Measurements from ENCODE around the gene UCK2.

DNA sequence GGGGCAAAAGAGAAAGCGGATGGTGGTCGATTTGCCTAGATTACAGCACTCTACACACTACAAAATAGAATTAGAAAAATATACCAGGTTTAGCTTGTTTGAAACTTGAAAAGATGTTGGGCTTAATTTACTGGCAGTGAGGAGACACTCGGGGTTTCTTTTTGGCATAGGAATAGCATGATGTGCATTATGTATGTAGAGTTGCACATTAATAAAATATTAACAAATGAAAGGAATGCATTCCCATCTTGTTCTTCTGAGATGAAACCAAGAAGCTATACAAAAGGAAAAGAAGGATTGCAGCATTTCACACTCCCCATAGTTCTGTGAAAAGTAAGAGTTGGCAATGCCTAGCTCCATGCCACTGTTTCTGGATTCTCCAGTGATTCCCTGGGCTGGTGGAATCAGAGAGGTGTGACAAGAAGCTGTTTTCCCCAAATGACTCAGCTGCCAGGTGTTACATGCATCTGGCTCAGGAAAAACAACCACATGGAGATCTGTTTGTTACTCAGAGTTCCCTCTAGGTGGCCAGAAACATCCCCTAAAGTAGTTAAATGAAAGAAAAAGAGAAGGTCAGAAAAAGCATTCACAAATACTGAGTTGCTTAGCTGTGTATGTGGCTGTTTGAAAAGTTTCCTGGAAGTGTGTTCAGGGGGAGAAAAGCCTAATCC is 115.6 kb downstream of the UCK2 start:
- TF ChIP-seq, protein P1, sequence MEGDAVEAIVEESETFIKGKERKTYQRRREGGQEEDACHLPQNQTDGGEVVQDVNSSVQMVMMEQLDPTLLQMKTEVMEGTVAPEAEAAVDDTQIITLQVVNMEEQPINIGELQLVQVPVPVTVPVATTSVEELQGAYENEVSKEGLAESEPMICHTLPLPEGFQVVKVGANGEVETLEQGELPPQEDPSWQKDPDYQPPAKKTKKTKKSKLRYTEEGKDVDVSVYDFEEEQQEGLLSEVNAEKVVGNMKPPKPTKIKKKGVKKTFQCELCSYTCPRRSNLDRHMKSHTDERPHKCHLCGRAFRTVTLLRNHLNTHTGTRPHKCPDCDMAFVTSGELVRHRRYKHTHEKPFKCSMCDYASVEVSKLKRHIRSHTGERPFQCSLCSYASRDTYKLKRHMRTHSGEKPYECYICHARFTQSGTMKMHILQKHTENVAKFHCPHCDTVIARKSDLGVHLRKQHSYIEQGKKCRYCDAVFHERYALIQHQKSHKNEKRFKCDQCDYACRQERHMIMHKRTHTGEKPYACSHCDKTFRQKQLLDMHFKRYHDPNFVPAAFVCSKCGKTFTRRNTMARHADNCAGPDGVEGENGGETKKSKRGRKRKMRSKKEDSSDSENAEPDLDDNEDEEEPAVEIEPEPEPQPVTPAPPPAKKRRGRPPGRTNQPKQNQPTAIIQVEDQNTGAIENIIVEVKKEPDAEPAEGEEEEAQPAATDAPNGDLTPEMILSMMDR (IDR thresholded peaks at IDR 0.05) = no peak
- no peak for TF ChIP-seq POLR2A (IDR thresholded peaks at IDR 0.05)

Measured in heart left ventricle (tissue), 13 donors.